ENCODE results near the gene FAM174C. TPM values are rescaled to one million over a fixed set of nuclear protein-coding genes. Genes with fewer than 3 reads are reported as not detected.
A peak's percentile ranks its signal among the peaks of the same experiment; 100 is the strongest.
"Not testable (repeated sequence)": the region's sequence is repeated elsewhere in the genome, so short reads cannot be mapped to it uniquely, and the experiment has no call there.

FAM174C gene
- total and polyA plus RNA-seq, 8 donors = 10.6 to 58.7 (median 19.4) TPM

GRCh38 chr19:1244693-1245451 lies 30.5 kb upstream of the FAM174C start:
- DNase-seq = peak in 2 of 4 donors; percentile 80 to 93
- H3K4me1 ChIP-seq = peaks cover 42 to 82% of the 10 kb centered on the region in 2 donors
- H3K9me3 ChIP-seq = no peaks in the 10 kb centered on the region
- no peak for TF ChIP-seq CTCF (IDR thresholded peaks at IDR 0.05)
- intact Hi-C loops (cut with DNase I) = no loop called here
- H3K27ac ChIP-seq = peak overlapping the region; percentile 76 to 82
- peak overlapping the region; percentile 5 to 40 for H3K4me3 ChIP-seq
- peaks cover 0 to 2% of the 10 kb centered on the region in 2 donors for H3K36me3 ChIP-seq
- peaks cover 0 to 8% of the 10 kb centered on the region in 2 donors for H3K27me3 ChIP-seq
- ATAC-seq = peak; percentile 28

GRCh38 chr19:1245494-1246264 lies 29.7 kb upstream of the FAM174C start:
- Histone ChIP-seq H3K27ac (peak overlapping the region; percentile 76 to 82), H3K36me3 (peaks cover 0 to 8% of the 10 kb centered on the region in 2 donors), H3K9me3 (no peaks in the 10 kb centered on the region), H3K4me3 (peak overlapping the region in 1 of 2 donors; percentile 40), H3K27me3 (no peaks in the 10 kb centered on the region), H3K4me1 (peaks cover 41 to 74% of the 10 kb centered on the region in 2 donors)
- intact Hi-C loops (cut with DNase I) = no loop called here
- DNase-seq (peak in 1 of 4 donors; percentile 45), ATAC-seq (no peak)
- TF ChIP-seq CTCF (IDR thresholded peaks at IDR 0.05) = no peak

- ATAC-seq; H3K4me3 ChIP-seq; intact Hi-C loops (cut with DNase I); H3K27ac ChIP-seq; DNase-seq; H3K27me3 ChIP-seq; H3K9me3 ChIP-seq: not testable (repeated sequence)
- Histone ChIP-seq H3K4me1 (peaks cover 34 to 66% of the 10 kb centered on the region in 2 donors), H3K36me3 (peaks cover 0 to 16% of the 10 kb centered on the region in 2 donors)
Measured at GRCh38 chr19:1246265-1247087, 28.9 kb upstream of the FAM174C start.

GRCh38 chr19:1247748-1248138 lies 27.6 kb upstream of the FAM174C start:
- Histone ChIP-seq H3K36me3 (peaks cover 0 to 22% of the 10 kb centered on the region in 2 donors), H3K27me3 (no peaks in the 10 kb centered on the region), H3K9me3 (no peaks in the 10 kb centered on the region), H3K4me1 (peaks cover 26 to 61% of the 10 kb centered on the region in 2 donors), H3K4me3 (peak overlapping the region in 1 of 2 donors; percentile 99), H3K27ac (peak overlapping the region; percentile 98 to 99)
- DNase-seq (no peak), ATAC-seq (no peak)
- intact Hi-C loops (cut with DNase I) = no loop called here
- TF ChIP-seq CTCF (IDR thresholded peaks at IDR 0.05) = no peak

- H3K9me3 ChIP-seq = no peaks in the 10 kb centered on the region
- H3K4me1 ChIP-seq = peaks cover 23 to 57% of the 10 kb centered on the region in 2 donors
Measured at GRCh38 chr19:1248139-1248785, 27.1 kb upstream of the FAM174C start, which contains the start of gene MIDN. TSS of gene MIDN (plus strand) at chr19:1248583. CDS start at chr19:1250297, 1,714 bp downstream.

More at GRCh38 chr19:1248139-1248785, 27.1 kb upstream of the FAM174C start, which contains the start of gene MIDN:
- Histone ChIP-seq H3K27ac (peak within 1 kb of the TSS; percentile 98 to 99), H3K36me3 (peaks cover 0 to 22% of the 10 kb centered on the region in 2 donors), H3K27me3 (no peaks in the 10 kb centered on the region), H3K4me3 (peak within 1 kb of the TSS; percentile 71 to 99)
- intact Hi-C loops (cut with DNase I) = no loop called here
- DNase-seq (peak in 3 of 4 donors; percentile 87 to 96 (median 89)), ATAC-seq (peak; percentile 35)
- peak in 1 of 2 donors; percentile 19 for TF ChIP-seq CTCF (IDR thresholded peaks at IDR 0.05)

Measured in left lung (tissue), 10 donors.